Suprapubic skin (tissue), 4 donors: ENCODE results near the gene MIGA2. TPM values are rescaled to one million over a fixed set of nuclear protein-coding genes. Genes with fewer than 3 reads are reported as not detected.

Experiments used
- DNase-seq, 2 donors: peaks; one replicate each; pipeline ENCODE4 v3.0.0-alpha.2; 2019; ENCODE audit warnings: low spot score in 2 of 2
- H3K27ac ChIP-seq: fragments of 200-600 bp; sonication (generic); one replicate; pipeline ENCODE4 v1.5.1; 2019
- H3K27me3 ChIP-seq: fragments of 200-600 bp; sonication (generic); one replicate; pipeline ENCODE4 v1.5.1; 2019
- H3K36me3 ChIP-seq: fragments of 200-600 bp; sonication (generic); one replicate; pipeline ENCODE4 v1.5.1; 2019
- H3K4me1 ChIP-seq: fragments of 200-600 bp; sonication (generic); one replicate; pipeline ENCODE4 v1.5.1; 2019
- H3K4me3 ChIP-seq: fragments of 200-600 bp; sonication (generic); one replicate; pipeline ENCODE4 v1.5.1; 2019; ENCODE audit warnings: mild to moderate bottlenecking
- H3K9me3 ChIP-seq: fragments of 200-600 bp; sonication (generic); one replicate; pipeline ENCODE4 v1.5.1; 2019
- EP300 ChIP-seq: sonication (generic); formaldehyde crosslinking; IDR thresholded peaks from one replicate; pipeline ENCODE4 v1.6.1; 2017; ENCODE audit warnings: antibody characterized with exemption
- POLR2A ChIP-seq, 2 donors: fragments of 450-650 bp; IDR thresholded peaks; one replicate each; pipeline ENCODE4 v1.6.1; 2017; ENCODE audit warnings: antibody characterized with exemption in 2 of 2, mild to moderate bottlenecking in 2 of 2, moderate library complexity in 2 of 2
- POLR2AphosphoS5 ChIP-seq, 3 donors: sonication (generic); formaldehyde crosslinking; IDR thresholded peaks; one replicate each; pipeline ENCODE4 v1.6.1; 2017; ENCODE audit warnings: antibody characterized with exemption in 3 of 3
- WGBS: methylation state at CpG from one replicate; pipeline ENCODE4 v1.1.5; 2018; 5-methylcytosine and 5-hydroxymethylcytosine counted together
- total RNA-seq, 4 donors: library from RNA; depleted of rRNA; stranded (reverse); fragments of >200 nt; gene quantifications; one replicate each; pipeline ENCODE4 v1.1.0, GENCODE V29; 2016
- TF ChIP-seq, protein P1 (sequence below), 2 donors: fragments of 200-600 bp in 1 of 2; fragments of 450-650 bp in 1 of 2; sonication (generic) in 1 of 2; IDR thresholded peaks; one replicate each; pipeline ENCODE4 v1.5.1; 2016 to 2019; ENCODE audit warnings: antibody characterized with exemption in 2 of 2, mild to moderate bottlenecking in 1 of 2, moderate library complexity in 1 of 2

MIGA2 gene
- total RNA-seq, 4 donors from 2014 or later = 28.3 to 44.3 (median 39.7) TPM

GRCh38 chr9:129101279-129101678 is 64.9 kb downstream of the MIGA2 start:
- Histone ChIP-seq H3K27ac (no peak overlapping the region), H3K9me3 (no peaks in the 10 kb centered on the region), H3K4me3 (no peak overlapping the region), H3K4me1 (peaks cover 15% of the 10 kb centered on the region), H3K27me3 (no peaks in the 10 kb centered on the region), H3K36me3 (peaks cover 22% of the 10 kb centered on the region)
- 96% methylated on average over 7 of the region's 7 CpGs for WGBS
- TF ChIP-seq POLR2A (IDR thresholded peaks at IDR 0.05) = no peak
- no peak for TF ChIP-seq EP300
- no peak for TF ChIP-seq POLR2AphosphoS5 (IDR thresholded peaks at IDR 0.05)
- TF ChIP-seq, protein P1, sequence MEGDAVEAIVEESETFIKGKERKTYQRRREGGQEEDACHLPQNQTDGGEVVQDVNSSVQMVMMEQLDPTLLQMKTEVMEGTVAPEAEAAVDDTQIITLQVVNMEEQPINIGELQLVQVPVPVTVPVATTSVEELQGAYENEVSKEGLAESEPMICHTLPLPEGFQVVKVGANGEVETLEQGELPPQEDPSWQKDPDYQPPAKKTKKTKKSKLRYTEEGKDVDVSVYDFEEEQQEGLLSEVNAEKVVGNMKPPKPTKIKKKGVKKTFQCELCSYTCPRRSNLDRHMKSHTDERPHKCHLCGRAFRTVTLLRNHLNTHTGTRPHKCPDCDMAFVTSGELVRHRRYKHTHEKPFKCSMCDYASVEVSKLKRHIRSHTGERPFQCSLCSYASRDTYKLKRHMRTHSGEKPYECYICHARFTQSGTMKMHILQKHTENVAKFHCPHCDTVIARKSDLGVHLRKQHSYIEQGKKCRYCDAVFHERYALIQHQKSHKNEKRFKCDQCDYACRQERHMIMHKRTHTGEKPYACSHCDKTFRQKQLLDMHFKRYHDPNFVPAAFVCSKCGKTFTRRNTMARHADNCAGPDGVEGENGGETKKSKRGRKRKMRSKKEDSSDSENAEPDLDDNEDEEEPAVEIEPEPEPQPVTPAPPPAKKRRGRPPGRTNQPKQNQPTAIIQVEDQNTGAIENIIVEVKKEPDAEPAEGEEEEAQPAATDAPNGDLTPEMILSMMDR (IDR thresholded peaks at IDR 0.05) = no peak
- DNase-seq = no peak

GRCh38 chr9:129102095-129102525 is 65.7 kb downstream of the MIGA2 start:
- Histone ChIP-seq H3K4me1 (peaks cover 15% of the 10 kb centered on the region), H3K9me3 (no peaks in the 10 kb centered on the region), H3K36me3 (peaks cover 20% of the 10 kb centered on the region), H3K4me3 (no peak overlapping the region), H3K27me3 (no peaks in the 10 kb centered on the region), H3K27ac (no peak overlapping the region)
- TF ChIP-seq EP300 (no peak), POLR2A (IDR thresholded peaks at IDR 0.05) (no peak), POLR2AphosphoS5 (IDR thresholded peaks at IDR 0.05) (no peak)
- TF ChIP-seq, protein P1 (IDR thresholded peaks at IDR 0.05) = no peak
- 63% methylated on average over 2 of the region's 13 CpGs for WGBS
- DNase-seq = no peak

DNA sequence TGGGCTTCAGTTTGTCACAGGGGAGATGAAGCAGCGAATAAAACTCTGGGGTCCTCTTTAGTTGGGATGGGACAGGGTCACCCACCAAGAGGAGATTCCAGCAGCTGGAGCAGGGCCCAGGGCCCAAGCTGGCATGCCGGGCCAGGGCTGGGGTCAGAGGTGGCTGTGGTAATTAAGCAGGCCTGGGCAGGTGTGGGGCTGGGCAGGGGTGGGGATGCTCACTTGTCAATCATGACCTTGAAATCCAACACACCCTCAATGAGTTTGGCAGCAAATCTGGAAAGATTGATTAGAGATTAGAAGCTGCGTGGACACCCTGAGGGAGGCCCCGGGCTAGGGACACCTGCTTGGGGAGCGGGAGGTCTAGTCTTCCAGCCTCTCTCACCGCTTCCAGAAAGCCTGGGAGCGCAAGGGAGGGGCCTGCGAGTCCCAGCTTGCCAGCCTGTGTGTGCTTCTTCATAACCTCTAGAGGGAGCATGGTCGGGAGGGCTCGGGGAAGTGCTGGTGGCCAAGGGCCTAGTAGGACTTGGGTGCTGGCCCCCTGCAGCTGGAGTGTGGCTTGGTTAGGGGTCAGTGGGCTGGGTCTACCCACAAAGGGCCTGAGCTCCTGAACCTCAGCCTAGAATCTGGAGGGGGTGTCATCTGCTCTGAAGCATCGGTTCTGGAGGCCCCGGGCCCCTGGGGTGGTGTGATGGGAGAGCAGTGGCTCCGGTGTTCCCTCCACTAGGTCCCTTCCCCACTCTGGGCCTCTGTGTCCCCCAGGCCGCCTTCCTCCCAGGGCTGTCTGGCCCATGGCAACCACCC is 66.6 kb downstream of the MIGA2 start:
- H3K4me3 ChIP-seq = no peak overlapping the region
- no peaks in the 10 kb centered on the region for H3K9me3 ChIP-seq
- DNase-seq = peak in 1 of 2 donors; percentile 77
- WGBS = 46% methylated on average over 11 of the region's 14 CpGs
- peaks cover 18% of the 10 kb centered on the region for H3K36me3 ChIP-seq
- H3K27me3 ChIP-seq = no peaks in the 10 kb centered on the region
- peaks cover 20% of the 10 kb centered on the region for H3K4me1 ChIP-seq
- TF ChIP-seq, protein P1 (IDR thresholded peaks at IDR 0.05) = peak; percentile 2 to 71
- no peak for TF ChIP-seq POLR2A (IDR thresholded peaks at IDR 0.05)
- H3K27ac ChIP-seq = no peak overlapping the region

DNA sequence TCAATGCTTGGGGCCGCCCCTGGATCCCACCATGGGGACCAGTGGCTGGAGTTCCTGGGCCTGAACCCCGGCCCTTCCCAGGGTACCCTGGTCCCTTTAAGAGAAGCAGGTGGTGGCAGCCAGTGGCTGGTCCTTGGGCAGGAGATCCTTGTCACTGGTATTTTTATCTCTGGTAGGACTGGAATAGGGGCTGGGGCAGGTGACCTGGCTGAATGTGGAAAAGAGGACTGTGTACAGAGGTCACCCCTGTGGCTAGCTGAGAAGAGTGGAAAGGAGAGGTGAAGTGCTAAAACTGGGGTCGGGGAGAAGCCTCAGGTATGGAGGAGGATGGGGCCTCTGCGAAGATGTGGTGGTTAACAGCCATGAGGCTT is 67.2 kb downstream of the MIGA2 start:
- Histone ChIP-seq H3K27ac (no peak overlapping the region), H3K9me3 (no peaks in the 10 kb centered on the region), H3K36me3 (peaks cover 14% of the 10 kb centered on the region), H3K27me3 (no peaks in the 10 kb centered on the region), H3K4me3 (no peak overlapping the region), H3K4me1 (peaks cover 26% of the 10 kb centered on the region)
- TF ChIP-seq, protein P1 (IDR thresholded peaks at IDR 0.05) = no peak
- TF ChIP-seq POLR2AphosphoS5 (IDR thresholded peaks at IDR 0.05) (no peak), EP300 (no peak), POLR2A (IDR thresholded peaks at IDR 0.05) (no peak)
- DNase-seq = no peak
- 90% methylated on average over 3 of the region's 4 CpGs for WGBS

DNA sequence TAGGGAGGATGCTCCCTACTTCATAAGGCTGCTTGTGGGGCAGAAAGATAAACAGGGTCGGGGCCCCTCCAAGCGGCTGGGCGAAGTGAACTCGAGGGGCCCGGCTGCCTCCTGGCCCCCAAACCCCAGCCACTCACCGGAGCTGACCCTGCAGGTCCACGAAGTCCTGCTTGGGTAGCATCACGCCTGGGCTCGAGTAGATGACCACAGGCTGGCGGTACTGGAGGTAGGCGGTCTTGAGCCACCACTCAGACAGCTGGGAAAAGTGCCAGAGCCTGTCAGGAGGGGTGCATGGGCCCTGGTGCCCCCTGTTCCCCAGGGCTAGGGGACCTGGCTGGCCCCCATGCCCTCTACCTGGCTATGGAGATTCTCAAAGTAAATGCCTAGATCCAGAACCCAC is 67.6 kb downstream of the MIGA2 start:
- H3K4me3 ChIP-seq = no peak overlapping the region
- H3K27me3 ChIP-seq = no peaks in the 10 kb centered on the region
- WGBS = 84% methylated on average over 7 of the region's 11 CpGs
- H3K4me1 ChIP-seq = peaks cover 31% of the 10 kb centered on the region
- no peak for DNase-seq
- no peak overlapping the region for H3K27ac ChIP-seq
- no peaks in the 10 kb centered on the region for H3K9me3 ChIP-seq
- no peak for TF ChIP-seq EP300
- no peak for TF ChIP-seq POLR2A (IDR thresholded peaks at IDR 0.05)
- TF ChIP-seq, protein P1 (IDR thresholded peaks at IDR 0.05) = no peak
- TF ChIP-seq POLR2AphosphoS5 (IDR thresholded peaks at IDR 0.05) = no peak
- peaks cover 14% of the 10 kb centered on the region for H3K36me3 ChIP-seq
